ENCODE measurements around the gene CACNG8. TPM values are rescaled to one million over a fixed set of nuclear protein-coding genes. Genes with fewer than 3 reads are reported as not detected.

CACNG8 gene
- total RNA-seq, 1 experiment from 2014 or later, result 0.07 TPM

DNA sequence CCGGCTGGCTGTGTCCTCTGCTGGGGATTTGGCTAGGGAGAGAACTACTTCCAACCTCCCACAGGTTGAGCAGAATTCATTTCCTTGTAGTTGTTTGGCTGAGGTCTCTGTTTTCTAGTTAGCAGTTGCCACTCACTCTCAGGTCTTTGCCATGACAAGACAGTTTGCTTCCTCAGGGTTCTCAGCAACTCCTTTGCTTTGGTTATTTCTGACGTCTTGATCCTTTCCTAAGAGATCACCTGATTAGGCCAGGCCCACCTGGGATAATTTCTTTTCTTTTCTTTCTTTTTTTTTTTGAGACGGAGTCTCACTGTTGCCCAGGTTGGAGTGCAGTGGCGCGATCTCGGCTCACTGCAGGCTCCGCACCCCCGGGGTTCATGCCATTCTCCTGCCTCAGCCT is 9.4 kb upstream of the CACNG8 start:
- Histone ChIP-seq H3K27me3 (ENCODE audit: control insufficient read depth, insufficient read depth, low read length) (peaks cover 12% of the 10 kb centered on the region; the same call in 1 of the 2 replicates), H3K4me3 (ENCODE audit: insufficient read depth, low read depth, low read length) (no peak overlapping the region), H3K36me3 (replicated peaks; ENCODE audit: control insufficient read depth, insufficient read depth, low read length) (no peaks in the 10 kb centered on the region)
- DNase-seq, result peak; percentile 8

DNA sequence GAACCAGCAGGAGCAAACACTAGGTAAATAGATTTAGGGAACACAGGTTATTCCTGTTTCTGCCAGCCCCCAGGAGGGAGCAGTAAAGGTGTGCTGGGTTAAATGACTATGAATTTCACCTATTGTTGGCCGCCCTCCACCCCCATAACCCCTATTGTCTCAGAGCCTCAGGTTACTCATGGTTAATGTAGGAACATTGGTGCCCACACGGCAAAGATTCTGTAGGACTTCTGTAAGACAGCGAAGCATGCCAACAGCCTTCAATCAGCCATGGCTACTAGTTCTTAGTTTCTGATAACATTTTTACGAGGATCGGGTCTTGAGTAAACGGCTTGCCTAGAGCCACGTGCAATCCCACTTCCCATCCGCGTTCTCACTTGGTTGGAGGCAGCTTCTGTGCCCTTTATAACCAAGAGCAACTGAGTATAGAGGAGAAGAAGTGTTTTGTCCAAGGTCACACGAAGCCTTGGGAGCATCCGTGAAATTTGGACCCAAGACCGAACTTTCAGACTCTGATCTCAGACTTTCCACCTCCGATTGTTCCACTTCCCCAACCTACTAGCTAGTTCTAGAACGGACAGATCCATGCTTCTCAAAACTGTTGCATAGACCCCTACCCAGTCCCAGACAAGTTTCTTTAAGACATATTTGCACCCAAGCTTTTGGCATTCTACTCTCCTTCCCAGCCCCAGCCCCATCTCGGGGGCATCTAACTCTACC is 5.1 kb upstream of the CACNG8 start:
- Histone ChIP-seq H3K36me3 (replicated peaks; ENCODE audit: control insufficient read depth, insufficient read depth, low read length) (no peaks in the 10 kb centered on the region), H3K4me3 (ENCODE audit: insufficient read depth, low read depth, low read length) (peak overlapping the region; percentile 30; the same call in 1 of the 2 replicates), H3K27me3 (ENCODE audit: control insufficient read depth, insufficient read depth, low read length) (peaks cover 42% of the 10 kb centered on the region)
- peak; percentile 77 for DNase-seq

DNA sequence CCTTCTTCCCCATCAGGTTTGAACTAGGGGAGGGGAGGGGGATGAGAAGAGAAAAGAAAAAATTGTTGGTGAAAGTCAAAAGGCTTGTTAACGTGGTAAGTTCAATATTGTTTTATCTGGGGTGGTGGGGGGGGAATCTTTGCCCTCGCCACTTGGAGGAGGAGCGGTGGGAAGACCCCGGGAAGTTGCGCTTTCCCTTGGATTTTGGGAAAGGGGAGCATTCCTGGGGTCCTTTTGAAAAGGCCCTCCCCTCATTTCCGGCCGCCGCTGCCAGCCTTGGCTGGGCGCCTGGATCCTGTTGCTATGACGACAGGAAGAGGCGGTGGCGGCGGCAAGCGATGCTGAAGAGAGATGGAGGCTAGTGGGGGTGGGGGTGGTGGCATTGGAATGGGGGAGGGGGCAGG is 4.6 kb upstream of the CACNG8 start:
- peak; percentile 95 for DNase-seq
- H3K4me3 ChIP-seq (ENCODE audit: insufficient read depth, low read depth, low read length), result peak overlapping the region; percentile 30; the same call in 1 of the 2 replicates
- H3K27me3 ChIP-seq (ENCODE audit: control insufficient read depth, insufficient read depth, low read length), result peaks cover 46% of the 10 kb centered on the region
- no peaks in the 10 kb centered on the region for H3K36me3 ChIP-seq (replicated peaks; ENCODE audit: control insufficient read depth, insufficient read depth, low read length)

DNA sequence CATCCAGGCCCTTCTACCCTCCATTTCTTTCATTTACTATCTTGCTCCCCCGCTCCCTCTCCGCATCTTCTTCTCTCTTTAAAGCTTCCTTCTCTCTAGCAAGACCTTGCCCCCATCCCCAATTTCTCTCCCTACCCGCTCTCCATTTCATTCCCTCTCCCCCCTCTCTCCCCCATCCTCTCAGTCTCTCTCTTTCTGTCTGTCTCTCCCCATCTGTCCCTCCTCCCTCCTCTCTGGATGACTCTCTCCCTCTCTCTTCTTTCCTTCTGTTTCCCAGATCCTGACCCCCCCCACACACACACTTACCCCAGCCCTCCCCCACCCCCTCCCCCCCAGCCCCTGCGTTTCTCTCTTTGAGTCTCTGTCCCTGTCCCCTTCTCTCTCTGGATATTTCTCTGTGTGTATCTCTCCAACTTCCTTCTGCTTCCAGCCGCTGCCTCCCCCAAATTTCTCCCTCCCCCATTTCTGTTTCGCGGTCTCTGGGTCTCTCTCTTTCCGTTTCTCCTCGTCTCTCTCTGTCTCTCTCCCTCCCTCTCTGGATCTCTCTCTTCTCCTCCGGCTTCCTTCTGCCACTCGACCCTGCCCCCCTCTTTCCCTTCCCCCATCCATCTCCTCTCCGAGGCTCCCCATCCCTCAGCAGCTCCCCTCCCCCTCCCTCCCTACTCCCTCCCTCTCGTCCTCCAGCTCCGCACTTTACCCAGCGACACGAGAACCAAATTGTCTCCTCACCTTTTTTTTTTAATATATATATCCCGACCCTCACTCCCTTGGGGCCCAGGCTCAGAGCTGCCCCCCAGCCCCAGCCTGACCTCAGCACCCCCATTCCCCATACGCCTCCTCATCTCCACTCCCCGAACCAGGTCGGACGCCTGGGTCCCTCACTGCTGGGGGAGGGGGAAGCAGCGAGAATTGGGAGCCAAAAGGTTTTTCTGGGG is 3.6 kb upstream of the CACNG8 start:
- H3K27me3 ChIP-seq (ENCODE audit: control insufficient read depth, insufficient read depth, low read length), result peaks cover 56% of the 10 kb centered on the region

DNA sequence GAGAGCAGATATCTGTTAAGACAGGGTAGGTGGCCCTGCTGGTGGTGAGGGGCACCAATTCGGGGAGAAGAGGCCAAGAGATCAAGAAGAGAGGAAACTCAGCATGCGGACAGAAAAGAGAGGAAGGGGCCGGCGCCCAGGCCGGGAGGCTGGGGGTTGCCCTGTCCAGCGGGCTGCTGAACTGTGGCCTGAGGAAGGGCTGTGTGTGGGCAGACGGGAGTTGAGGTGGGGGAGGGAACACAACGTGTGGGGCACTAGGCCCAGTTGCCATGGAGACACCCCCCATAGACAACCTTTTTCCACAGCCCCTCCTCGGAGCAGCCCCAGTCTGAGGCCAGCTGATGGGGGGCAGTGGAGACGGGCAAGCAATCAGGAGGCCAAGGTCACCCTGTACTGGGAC is 2.5 kb upstream of the CACNG8 start:
- no peaks in the 10 kb centered on the region for H3K36me3 ChIP-seq (replicated peaks; ENCODE audit: control insufficient read depth, insufficient read depth, low read length)
- peak; percentile 79 for DNase-seq
- H3K4me3 ChIP-seq (ENCODE audit: insufficient read depth, low read depth, low read length), result peak overlapping the region; percentile 36; the same call in 1 of the 2 replicates
- peaks cover 66% of the 10 kb centered on the region for H3K27me3 ChIP-seq (ENCODE audit: control insufficient read depth, insufficient read depth, low read length)

More for the DNA sequence above, 3.6 kb upstream of the CACNG8 start:
- Histone ChIP-seq H3K4me3 (ENCODE audit: insufficient read depth, low read depth, low read length) (peak overlapping the region; percentile 36; the same call in 1 of the 2 replicates), H3K36me3 (replicated peaks; ENCODE audit: control insufficient read depth, insufficient read depth, low read length) (no peaks in the 10 kb centered on the region)
- peak; percentile 93 for DNase-seq

DNA sequence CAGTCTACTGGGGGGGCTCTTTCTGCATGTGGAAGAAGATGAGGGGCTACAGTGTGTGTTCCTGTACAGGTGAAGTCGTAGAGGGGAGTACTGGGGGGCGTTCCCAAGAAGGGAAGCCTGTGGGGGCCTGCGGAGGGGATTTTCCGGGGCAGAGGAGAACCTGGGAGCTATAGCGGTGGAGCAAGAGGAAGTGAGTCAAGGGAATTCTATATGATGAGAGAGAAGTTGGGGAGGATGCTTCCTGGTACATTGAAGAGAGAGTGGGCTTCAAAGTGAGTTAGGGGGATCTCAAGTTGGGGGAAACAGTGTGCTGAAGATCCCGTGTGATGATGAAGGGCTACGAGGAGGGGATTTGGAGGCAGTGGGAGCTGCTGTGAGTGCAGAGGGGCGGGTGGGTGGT is 1.9 kb upstream of the CACNG8 start:
- DNase-seq, result peak; percentile 66
- H3K36me3 ChIP-seq (replicated peaks; ENCODE audit: control insufficient read depth, insufficient read depth, low read length), result no peaks in the 10 kb centered on the region
- peak overlapping the region; percentile 36; the same call in 1 of the 2 replicates for H3K4me3 ChIP-seq (ENCODE audit: insufficient read depth, low read depth, low read length)
- peaks cover 67% of the 10 kb centered on the region for H3K27me3 ChIP-seq (ENCODE audit: control insufficient read depth, insufficient read depth, low read length)

DNA sequence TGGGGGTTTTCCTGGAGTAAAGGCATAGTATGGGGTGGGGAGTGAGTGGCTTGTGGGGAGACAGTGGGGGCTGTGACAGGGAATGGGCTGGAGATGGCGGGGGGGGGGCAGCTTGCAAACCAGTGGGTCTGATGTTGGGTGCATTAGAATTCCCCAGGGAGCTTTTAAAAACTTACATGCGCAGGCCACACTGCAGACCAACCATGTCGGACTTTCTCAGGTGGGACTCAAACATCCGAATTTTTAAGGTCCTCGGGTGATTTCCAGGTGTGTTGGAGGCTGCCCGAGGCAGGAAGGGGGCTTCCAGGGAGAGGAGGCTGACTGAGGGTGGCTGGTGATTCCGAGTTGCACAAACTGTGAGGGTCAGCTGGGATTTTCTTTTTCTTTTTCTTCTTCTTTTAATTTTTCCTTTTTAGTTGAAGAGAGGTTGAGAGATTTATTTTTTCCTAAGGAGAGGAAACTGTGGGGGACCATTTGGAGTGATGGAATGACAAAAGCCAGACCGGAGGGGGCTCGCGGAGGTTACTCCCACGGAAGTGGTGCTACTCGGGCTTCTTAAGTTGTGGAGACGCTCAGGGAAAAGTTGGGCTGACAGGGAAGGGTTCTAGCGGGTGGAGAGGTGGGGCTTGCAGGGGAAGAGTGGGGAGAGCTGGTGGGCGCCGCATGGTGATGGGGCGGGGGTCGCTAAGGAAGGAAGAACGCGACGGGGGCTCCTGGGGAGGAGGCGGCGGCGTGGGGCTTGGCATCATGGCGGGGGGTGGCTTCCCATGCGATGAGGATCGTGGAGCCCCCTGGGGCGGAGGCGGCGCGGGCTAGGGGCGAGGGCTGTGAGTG is 997 bp upstream of the CACNG8 start:
- Histone ChIP-seq H3K4me3 (ENCODE audit: insufficient read depth, low read depth, low read length) (peak overlapping the region; percentile 29; the same call in 1 of the 2 replicates), H3K27me3 (ENCODE audit: control insufficient read depth, insufficient read depth, low read length) (peaks cover 67% of the 10 kb centered on the region), H3K36me3 (replicated peaks; ENCODE audit: control insufficient read depth, insufficient read depth, low read length) (no peaks in the 10 kb centered on the region)
- DNase-seq, result peak; percentile 72

DNA sequence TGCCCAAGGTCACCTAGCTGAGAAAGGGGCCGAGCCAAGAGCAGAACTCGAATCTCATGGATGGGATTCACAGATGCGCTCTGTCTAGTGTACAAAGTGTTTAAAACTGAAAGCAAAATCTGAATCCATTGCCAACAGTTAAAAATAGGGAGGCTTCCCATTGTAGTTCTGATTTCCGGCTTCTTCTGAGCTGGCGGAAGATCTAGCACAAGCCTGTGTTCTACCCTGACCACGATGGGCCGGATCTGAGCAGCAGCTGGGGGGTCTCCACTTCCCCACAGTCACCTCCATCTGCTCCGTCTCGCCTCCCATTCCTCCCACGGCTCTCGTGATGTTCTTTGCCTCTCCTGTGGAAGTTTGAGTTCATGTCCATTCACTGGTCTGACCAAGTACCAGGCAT is 2.4 kb downstream of the CACNG8 start:
- no peaks in the 10 kb centered on the region for H3K36me3 ChIP-seq (replicated peaks; ENCODE audit: control insufficient read depth, insufficient read depth, low read length)
- H3K27me3 ChIP-seq (ENCODE audit: control insufficient read depth, insufficient read depth, low read length), result peaks cover 46% of the 10 kb centered on the region
- DNase-seq, result peak; percentile 3
- no peak overlapping the region for H3K4me3 ChIP-seq (ENCODE audit: insufficient read depth, low read depth, low read length)

DNA sequence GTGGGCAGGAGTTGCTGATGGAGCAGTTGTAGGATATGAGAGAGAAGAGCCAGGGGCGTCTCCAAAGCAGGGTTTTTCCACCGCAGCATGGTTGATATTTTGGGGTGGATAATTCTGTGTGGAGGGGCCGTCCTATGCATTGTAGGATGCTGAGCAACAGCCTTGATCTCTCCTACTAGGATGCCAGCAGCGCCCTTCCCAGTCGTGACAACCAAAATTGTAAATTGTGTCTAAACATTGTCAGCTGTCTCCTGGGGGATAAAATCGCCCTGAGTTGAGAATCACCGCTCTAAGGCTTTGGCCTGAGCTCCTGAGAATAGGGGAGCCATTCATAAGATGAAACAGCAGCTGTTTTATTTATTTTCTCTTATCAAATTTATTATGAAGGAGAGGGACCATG is 4.2 kb downstream of the CACNG8 start:
- Histone ChIP-seq H3K36me3 (replicated peaks; ENCODE audit: control insufficient read depth, insufficient read depth, low read length) (no peaks in the 10 kb centered on the region), H3K4me3 (ENCODE audit: insufficient read depth, low read depth, low read length) (no peak overlapping the region), H3K27me3 (ENCODE audit: control insufficient read depth, insufficient read depth, low read length) (peaks cover 28% of the 10 kb centered on the region)
- peak; percentile 2 for DNase-seq

DNA sequence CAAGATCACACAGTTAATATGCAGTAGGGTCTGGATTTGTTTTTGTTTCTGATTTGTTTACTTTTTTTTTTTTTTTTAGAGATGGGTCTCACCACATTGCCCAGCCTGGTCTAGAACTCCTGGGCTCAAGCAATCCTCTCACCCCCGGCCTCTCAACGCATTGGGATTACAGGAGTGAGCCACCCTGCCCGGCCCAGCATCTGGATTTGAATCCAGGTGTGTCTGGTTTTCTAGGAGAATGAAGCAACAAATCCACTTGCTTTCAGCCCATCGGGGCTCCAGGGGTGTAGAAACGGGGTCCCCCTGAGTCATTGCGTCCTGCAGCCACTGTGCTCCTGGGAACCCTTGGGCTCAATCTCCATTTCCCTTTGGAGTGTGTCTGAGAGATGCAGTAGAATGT is 6.6 kb downstream of the CACNG8 start:
- Histone ChIP-seq H3K4me3 (ENCODE audit: insufficient read depth, low read depth, low read length) (no peak overlapping the region), H3K36me3 (replicated peaks; ENCODE audit: control insufficient read depth, insufficient read depth, low read length) (no peaks in the 10 kb centered on the region), H3K27me3 (ENCODE audit: control insufficient read depth, insufficient read depth, low read length) (peaks cover 10% of the 10 kb centered on the region)
- peak; percentile 1 for DNase-seq

DNA sequence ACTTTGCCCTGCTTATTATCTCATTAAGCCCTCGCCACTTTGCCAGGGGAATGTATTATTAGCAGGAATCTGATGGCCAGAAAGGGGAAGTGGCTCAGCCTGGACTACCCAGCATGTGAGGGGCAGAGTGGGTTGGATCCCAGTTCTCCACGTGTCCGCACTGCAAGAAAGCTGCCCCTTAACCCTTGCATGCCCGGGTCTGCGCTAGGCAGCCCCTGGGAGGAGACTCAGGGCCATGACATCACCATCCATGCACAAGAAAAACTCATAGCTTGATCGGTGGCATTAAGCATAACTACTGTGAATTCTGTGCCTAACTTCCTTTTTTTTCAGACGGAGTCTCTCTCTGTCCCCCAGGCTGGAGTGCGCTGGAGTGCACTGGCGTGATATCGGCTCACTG is 8.9 kb downstream of the CACNG8 start:
- Histone ChIP-seq H3K36me3 (replicated peaks; ENCODE audit: control insufficient read depth, insufficient read depth, low read length) (no peaks in the 10 kb centered on the region), H3K27me3 (ENCODE audit: control insufficient read depth, insufficient read depth, low read length) (peaks cover 2% of the 10 kb centered on the region; the same call in 1 of the 2 replicates), H3K4me3 (ENCODE audit: insufficient read depth, low read depth, low read length) (no peak overlapping the region)
- DNase-seq, result peak; percentile 56

DNA sequence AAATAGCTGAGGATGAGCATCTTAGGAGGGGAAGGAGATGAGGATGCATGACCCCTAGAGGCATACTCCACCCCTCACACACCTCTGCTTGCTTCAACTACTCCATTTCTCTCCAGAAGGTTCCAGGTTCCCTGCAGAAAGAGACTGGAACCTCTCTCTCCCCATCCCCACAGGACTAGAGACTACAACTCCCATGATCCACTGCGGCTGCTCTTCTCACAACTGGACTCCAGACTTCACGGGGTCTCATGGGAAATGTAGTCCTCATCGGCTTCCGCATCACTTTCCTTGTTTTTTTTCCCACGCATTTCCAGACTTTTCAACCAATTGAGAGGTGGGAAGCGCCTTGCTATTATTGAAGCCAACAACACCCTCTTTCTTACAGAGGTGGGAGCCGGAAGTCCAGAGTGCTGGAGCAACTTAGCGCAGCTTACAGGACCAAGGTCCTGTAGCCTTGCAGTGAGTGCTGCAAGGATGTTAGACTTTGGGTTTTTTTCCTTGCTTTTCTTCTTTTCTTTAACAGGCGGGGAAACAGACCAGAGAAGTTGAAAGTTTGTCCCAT is 14.8 kb downstream of the CACNG8 start:
- DNase-seq, result peak; percentile 82
- no peaks in the 10 kb centered on the region; the same call in 1 of the 2 replicates for H3K36me3 ChIP-seq (replicated peaks; ENCODE audit: control insufficient read depth, insufficient read depth, low read length)
- H3K27me3 ChIP-seq (ENCODE audit: control insufficient read depth, insufficient read depth, low read length), result peaks cover 20% of the 10 kb centered on the region
- peak overlapping the region; percentile 49; the same call in 1 of the 2 replicates for H3K4me3 ChIP-seq (ENCODE audit: insufficient read depth, low read depth, low read length)

DNA sequence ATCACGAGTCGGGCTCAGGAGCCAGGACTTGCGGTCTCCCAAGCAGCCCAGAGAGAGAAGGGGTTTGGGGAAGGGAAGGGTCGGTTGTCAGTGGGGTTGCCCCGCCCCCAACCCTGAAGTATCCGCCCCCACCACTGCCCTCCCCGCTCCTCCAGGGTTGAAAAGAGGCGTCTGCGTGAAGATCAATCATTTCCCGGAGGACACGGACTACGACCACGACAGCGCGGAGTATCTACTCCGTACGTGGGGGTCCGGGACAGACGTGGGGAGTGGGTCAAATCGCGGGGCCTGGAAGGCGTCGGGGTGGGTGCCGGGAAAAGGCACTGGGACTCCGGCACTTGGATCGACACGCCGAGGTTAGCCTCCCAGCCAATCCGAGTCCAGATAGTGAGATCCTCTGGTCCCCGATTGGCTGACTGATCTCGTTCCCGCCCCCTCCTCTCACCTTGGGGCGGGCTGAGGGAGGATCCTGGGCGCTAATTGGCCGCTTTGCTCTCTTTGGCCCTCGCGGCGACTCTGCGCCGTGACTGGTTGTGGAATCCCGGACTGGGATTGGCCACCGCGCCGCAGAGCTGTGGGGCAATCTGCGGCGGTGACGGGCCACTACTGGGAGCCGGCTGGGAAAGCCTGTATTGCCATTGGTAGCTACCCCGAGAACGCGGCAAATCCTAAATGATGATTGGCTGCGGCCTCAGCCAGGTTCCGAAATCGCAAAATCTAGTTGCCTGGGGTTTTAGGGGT is 15.4 kb downstream of the CACNG8 start:
- Histone ChIP-seq H3K27me3 (ENCODE audit: control insufficient read depth, insufficient read depth, low read length) (peaks cover 18% of the 10 kb centered on the region), H3K4me3 (ENCODE audit: insufficient read depth, low read depth, low read length) (peak overlapping the region; percentile 49), H3K36me3 (replicated peaks; ENCODE audit: control insufficient read depth, insufficient read depth, low read length) (no peaks in the 10 kb centered on the region; the same call in 1 of the 2 replicates)
- peak; percentile 98 for DNase-seq

Data from H7 (cell line).